H1 (cell line): ENCODE data around the gene ADAMTS17. TPM values are rescaled to one million over a fixed set of nuclear protein-coding genes. Genes with fewer than 3 reads are reported as not detected.

ENCODE experiments used
- CTCF ChIA-PET: fragments of 300-600 bp; sonication (Branson Sonifier 250); formaldehyde crosslinking; loops from one replicate; lab custom pipeline; 2021; ENCODE audit not compliant: partially characterized antibody; lab: Charles Lee
- POLR2A ChIA-PET: fragments of 300-600 bp; sonication (Branson Sonifier 250); formaldehyde crosslinking; loops from one replicate; lab custom pipeline; 2021; ENCODE audit warnings: inconsistent platforms; ENCODE audit not compliant: partially characterized antibody; lab: Charles Lee
- DNase-seq, 2 experiments: peaks; one replicate each; pipeline versions ENCODE4 v3.0.0 to v3.0.0-alpha.2; 2010 to 2022; ENCODE audit warnings: low spot score in 2 of 2, low read depth in 1 of 2, mixed read lengths in 1 of 2
- FAIRE-seq: peaks from 2 replicates; lab custom pipeline; 2011; peaks lifted over from hg19 to GRCh38; lab: Jason Lieb, UNC
- H2AFZ ChIP-seq: 2 replicates; pipeline ENCODE4 v1.8.1; 2012; ENCODE audit warnings: low read length, inconsistent platforms
- H2AK5ac ChIP-seq: 2 replicates; pipeline ENCODE4 v1.6.1; 2013; ENCODE audit warnings: low read depth, low read length
- H2BK120ac ChIP-seq: replicated peaks from 2 replicates; pipeline ENCODE3; 2013; ENCODE audit warnings: low read depth, low read length, inconsistent platforms
- H2BK12ac ChIP-seq: 2 replicates; pipeline ENCODE4 v1.6.1; 2013; ENCODE audit warnings: low read depth, low read length
- H2BK15ac ChIP-seq: 2 replicates; pipeline ENCODE4 v1.6.1; 2013; ENCODE audit warnings: low read length
- H2BK20ac ChIP-seq: 2 replicates; pipeline ENCODE4 v1.6.1; 2013; ENCODE audit warnings: low read length
- H2BK5ac ChIP-seq: 2 replicates; pipeline ENCODE4 v1.6.1; 2013; ENCODE audit warnings: low read depth, low read length
- H3K14ac ChIP-seq: 2 replicates; pipeline ENCODE4 v1.6.1; 2013; ENCODE audit warnings: inconsistent platforms; ENCODE audit not compliant: insufficient read length
- H3K18ac ChIP-seq: 2 replicates; pipeline ENCODE4 v1.6.1; 2013; ENCODE audit warnings: low read length; ENCODE audit errors: extremely low read depth
- H3K23ac ChIP-seq: 2 replicates; pipeline ENCODE4 v1.6.1; 2013; ENCODE audit warnings: inconsistent platforms; ENCODE audit not compliant: insufficient read length
- H3K23me2 ChIP-seq: 2 replicates; pipeline ENCODE4 v1.6.1; 2013; ENCODE audit warnings: low read depth, low read length
- H3K27ac ChIP-seq: 2 replicates; pipeline ENCODE4 v1.6.1; 2011; ENCODE audit warnings: low read depth, low read length, inconsistent platforms
- H3K27me3 ChIP-seq, 4 experiments: replicated peaks in 1 of 4; 1 replicate in 1 of 4; 2 replicates in 3 of 4; pipeline versions ENCODE4 v1.6.1 to v1.8.1; 2011 to 2013; ENCODE audit warnings: low read length in 3 of 4, mild to moderate bottlenecking in 3 of 4, inconsistent platforms in 2 of 4, mixed read lengths in 2 of 4, moderate library complexity in 1 of 4; ENCODE audit not compliant: control insufficient read depth in 3 of 4, insufficient read depth in 3 of 4; ENCODE audit errors: extremely low read depth in 1 of 4
- H3K36me3 ChIP-seq, 4 experiments: 2 replicates each; pipeline versions ENCODE4 v1.6.1 to v1.8.1; 2011 to 2013; ENCODE audit warnings: mild to moderate bottlenecking in 4 of 4, low read length in 3 of 4, moderate library complexity in 2 of 4, control low read depth in 1 of 4, inconsistent platforms in 1 of 4; ENCODE audit not compliant: insufficient read depth in 4 of 4, control insufficient read depth in 2 of 4
- H3K4ac ChIP-seq: replicated peaks from 2 replicates; pipeline ENCODE3; 2013; ENCODE audit warnings: low read length, low read depth, mixed read lengths, inconsistent platforms; ENCODE audit not compliant: insufficient read length
- H3K4me1 ChIP-seq, 4 experiments: replicated peaks in 1 of 4; 1 replicate in 1 of 4; 2 replicates in 3 of 4; pipeline versions ENCODE4 v1.6.1 to v1.8.1; 2011 to 2013; ENCODE audit warnings: low read length in 3 of 4, inconsistent platforms in 2 of 4, mixed read lengths in 1 of 4; ENCODE audit not compliant: insufficient read depth in 4 of 4, control insufficient read depth in 3 of 4
- H3K4me2 ChIP-seq, 2 experiments: 2 replicates each; pipeline versions ENCODE4 v1.6.1 to v1.8.1; 2011 to 2013; ENCODE audit warnings: low read depth in 2 of 2, low read length in 2 of 2, control low read depth in 1 of 2, inconsistent platforms in 1 of 2, mild to moderate bottlenecking in 1 of 2; ENCODE audit not compliant: insufficient read depth in 1 of 2
- H3K4me3 ChIP-seq, 4 experiments: fragments of 200-600, 300-600 bp in 1 of 4; sonication (generic), shearing (Covaris generic), sonication (Bioruptor Twin) in 1 of 4; 2 replicates each; pipeline versions ENCODE4 v1.5.1 to v1.8.1; 2011 to 2016; ENCODE audit warnings: low read length in 4 of 4, low read depth in 3 of 4, control low read depth in 2 of 4, inconsistent platforms in 2 of 4, mild to moderate bottlenecking in 2 of 4, mixed read lengths in 1 of 4, moderate library complexity in 1 of 4; ENCODE audit not compliant: insufficient read depth in 2 of 4; ENCODE audit errors: extremely low read depth in 1 of 4
- H3K56ac ChIP-seq: replicated peaks from 2 replicates; pipeline ENCODE3; 2013; ENCODE audit warnings: low read depth, mild to moderate bottlenecking, mixed read lengths, low read length, inconsistent platforms; ENCODE audit not compliant: insufficient read length
- H3K79me1 ChIP-seq: 2 replicates; pipeline ENCODE4 v1.6.1; 2013; ENCODE audit warnings: low read depth, low read length, control low read depth
- H3K79me2 ChIP-seq, 2 experiments: 2 replicates each; pipeline versions ENCODE4 v1.6.1 to v1.8.1; 2012 to 2013; ENCODE audit warnings: low read length in 2 of 2, mild to moderate bottlenecking in 2 of 2, inconsistent platforms in 1 of 2; ENCODE audit not compliant: insufficient read depth in 2 of 2, control insufficient read depth in 1 of 2
- H3K9ac ChIP-seq, 4 experiments: replicated peaks in 1 of 4; 1 replicate in 1 of 4; 2 replicates in 3 of 4; pipeline versions ENCODE4 v1.6.1 to v1.8.1; 2011 to 2013; ENCODE audit warnings: low read depth in 3 of 4, low read length in 3 of 4, control low read depth in 2 of 4, mild to moderate bottlenecking in 2 of 4, moderate library complexity in 2 of 4, inconsistent platforms in 1 of 4; ENCODE audit errors: extremely low read depth in 1 of 4
- H3K9me3 ChIP-seq, 2 experiments: 2 replicates each; pipeline versions ENCODE4 v1.6.1 to v1.8.1; 2012 to 2013; ENCODE audit warnings: mild to moderate bottlenecking in 2 of 2, moderate library complexity in 2 of 2, control low read depth in 1 of 2, inconsistent platforms in 1 of 2, low read depth in 1 of 2, low read length in 1 of 2, mixed read lengths in 1 of 2; ENCODE audit not compliant: insufficient read depth in 2 of 2
- H4K20me1 ChIP-seq, 2 experiments: replicated peaks in 1 of 2; 2 replicates each; pipeline versions ENCODE3 to v1.8.1; 2011 to 2013; ENCODE audit warnings: inconsistent platforms in 2 of 2, low read length in 2 of 2, mild to moderate bottlenecking in 1 of 2; ENCODE audit not compliant: insufficient read depth in 2 of 2, control insufficient read depth in 1 of 2
- H4K5ac ChIP-seq: 2 replicates; pipeline ENCODE4 v1.6.1; 2013; ENCODE audit warnings: low read length, low read depth, mixed read lengths, inconsistent platforms; ENCODE audit not compliant: insufficient read length
- H4K8ac ChIP-seq: 2 replicates; pipeline ENCODE4 v1.8.0; 2013; ENCODE audit warnings: mild to moderate bottlenecking, moderate library complexity, low read length, inconsistent platforms; ENCODE audit not compliant: insufficient read depth; ENCODE audit errors: extremely low read depth
- H4K91ac ChIP-seq: replicated peaks from 2 replicates; pipeline ENCODE3; 2013; ENCODE audit warnings: low read length, mixed read lengths, inconsistent platforms; ENCODE audit not compliant: insufficient read length
- CBX8 ChIP-seq: fragments of 300-800, 300-1000 bp; sonication (generic); IDR thresholded peaks from 2 replicates; pipeline ENCODE4 v1.7.1; 2016; ENCODE audit warnings: low read depth, low read length, borderline replicate concordance
- CHD1 ChIP-seq: IDR thresholded peaks from 2 replicates; pipeline ENCODE4 v1.6.1; 2012; ENCODE audit warnings: low read depth, low read length, improper control_type of control experiment
- POLR2A ChIP-seq, 2 experiments: IDR thresholded peaks; 1 replicate in 1 of 2; 2 replicates in 1 of 2; pipeline ENCODE4 v1.6.1; 2011; ENCODE audit warnings: low read depth in 2 of 2, low read length in 2 of 2, mild to moderate bottlenecking in 2 of 2; ENCODE audit errors: control extremely low read depth in 1 of 2
- SIRT6 ChIP-seq: IDR thresholded peaks from one replicate; pipeline ENCODE4 v1.7.1; 2012; ENCODE audit warnings: low read length, inconsistent platforms
- SP1 ChIP-seq: IDR thresholded peaks from 2 replicates; pipeline ENCODE4 v1.6.1; 2011; ENCODE audit warnings: low read depth, low read length
- WGBS, 2 experiments: shearing (Covaris generic) in 1 of 2; methylation state at CpG; one replicate each; pipeline versions ENCODE4 v1.1.6 to v1.1.7; 2013 to 2015; ENCODE audit warnings: low lambda C conversion rate in 2 of 2, mixed read lengths in 2 of 2, inconsistent platforms in 1 of 2, low coverage in 1 of 2, missing lambda C conversion rate in 1 of 2; ENCODE audit not compliant: insufficient replicate concordance in 2 of 2, insufficient coverage in 1 of 2, insufficient read length in 1 of 2; ENCODE audit errors: extremely low coverage in 1 of 2, missing lambda C conversion rate in 1 of 2; 5-methylcytosine and 5-hydroxymethylcytosine counted together
- polyA plus RNA-seq, 7 experiments: library from polyadenylated mRNA; depleted of rRNA in 3 of 7; stranded (reverse) in 5 of 7; unstranded in 2 of 7; fragments of >200 nt in 5 of 7; fragments of 200-250 nt in 2 of 7; gene quantifications; 1 replicate in 5 of 7; 2 replicates in 1 of 7; 4 replicates in 1 of 7; pipeline versions ENCODE4 v1.2.1 to v1.2.3, GENCODE V29; 2011 to 2013; ENCODE audit warnings: missing spikeins in 2 of 7, mixed read lengths in 2 of 7
- total RNA-seq: library from RNA; stranded (reverse); fragmentation: NEBNext Ultra II Directional; extraction: Animal tissue kit (Norgen Biotek cat#: 25700); gene quantifications from 2 replicates; pipeline ENCODE4 v1.2.1, GENCODE V29; 2021
- TF ChIP-seq, protein P1 (sequence below): IDR thresholded peaks from 2 replicates; pipeline ENCODE4 v1.6.1; 2012; ENCODE audit warnings: low read length, inconsistent platforms

ADAMTS17 gene
- total and polyA plus RNA-seq, 2 of the 8 experiments (the other 6 are each of a cell fraction or from before 2014, with no cell fraction given): 0.51 to 1.7 TPM

DNA sequence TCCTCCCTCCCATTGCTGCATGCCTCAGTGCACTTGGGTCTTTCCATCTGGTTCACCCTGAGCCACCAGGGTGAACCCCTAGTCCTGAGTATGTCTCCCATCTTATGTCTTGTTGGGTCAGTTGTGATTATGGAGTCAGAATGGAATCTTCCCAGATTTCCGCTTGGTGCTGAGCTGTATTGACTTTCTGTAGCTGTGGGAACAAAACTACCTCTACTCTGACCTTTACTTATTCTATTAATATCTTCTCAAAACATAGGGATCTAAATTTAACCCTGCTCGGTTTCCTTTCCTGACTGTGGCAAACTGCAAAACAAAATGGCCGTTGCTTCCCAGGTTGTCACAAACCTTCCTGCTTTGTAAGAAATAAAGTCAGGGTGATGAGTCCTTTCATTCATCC is 312.7 kb downstream of the ADAMTS17 start:
- H3K9ac ChIP-seq: no peak overlapping the region
- H3K4me3 ChIP-seq: no peak overlapping the region
- H3K23me2 ChIP-seq: no peaks in the 10 kb centered on the region
- no peak overlapping the region for H3K14ac ChIP-seq
- H4K91ac ChIP-seq: no peak overlapping the region
- no peak for DNase-seq
- H2AK5ac ChIP-seq: no peak overlapping the region
- H2BK20ac ChIP-seq: no peak overlapping the region
- no peak overlapping the region for H3K4ac ChIP-seq
- no peak overlapping the region for H2BK15ac ChIP-seq
- CTCF ChIA-PET: no interaction called here
- no peaks in the 10 kb centered on the region for H3K79me1 ChIP-seq
- no peak for FAIRE-seq
- H3K27me3 ChIP-seq: no peaks in the 10 kb centered on the region
- H3K9me3 ChIP-seq: peaks cover 8 to 10% of the 10 kb centered on the region in 2 experiments
- no peak for TF ChIP-seq CBX8
- TF ChIP-seq SP1: no peak
- TF ChIP-seq, protein P1, sequence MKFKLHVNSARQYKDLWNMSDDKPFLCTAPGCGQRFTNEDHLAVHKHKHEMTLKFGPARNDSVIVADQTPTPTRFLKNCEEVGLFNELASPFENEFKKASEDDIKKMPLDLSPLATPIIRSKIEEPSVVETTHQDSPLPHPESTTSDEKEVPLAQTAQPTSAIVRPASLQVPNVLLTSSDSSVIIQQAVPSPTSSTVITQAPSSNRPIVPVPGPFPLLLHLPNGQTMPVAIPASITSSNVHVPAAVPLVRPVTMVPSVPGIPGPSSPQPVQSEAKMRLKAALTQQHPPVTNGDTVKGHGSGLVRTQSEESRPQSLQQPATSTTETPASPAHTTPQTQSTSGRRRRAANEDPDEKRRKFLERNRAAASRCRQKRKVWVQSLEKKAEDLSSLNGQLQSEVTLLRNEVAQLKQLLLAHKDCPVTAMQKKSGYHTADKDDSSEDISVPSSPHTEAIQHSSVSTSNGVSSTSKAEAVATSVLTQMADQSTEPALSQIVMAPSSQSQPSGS: no peak
- TF ChIP-seq SIRT6: no peak
- TF ChIP-seq POLR2A (IDR thresholded peaks at IDR 0.05; ENCODE audit: control extremely low read depth in 1 of 2, low read depth in 2 of 2, low read length in 2 of 2): no peak
- no peak for TF ChIP-seq CHD1
- TF ChIP-seq, all 59 proteins: peak for 0
- Histone ChIP-seq H4K8ac (no peak overlapping the region), H3K56ac (no peak overlapping the region), H3K36me3 (no peaks in the 10 kb centered on the region), H3K79me2 (no peaks in the 10 kb centered on the region), H3K18ac (no peak overlapping the region), H4K5ac (no peak overlapping the region), H2BK120ac (no peak overlapping the region), H3K4me1 (no peaks in the 10 kb centered on the region), H4K20me1 (no peaks in the 10 kb centered on the region), H3K4me2 (no peak overlapping the region), H2BK12ac (no peak overlapping the region), H3K27ac (no peak overlapping the region), H2AFZ (no peak overlapping the region), H2BK5ac (no peak overlapping the region), H3K23ac (no peak overlapping the region)
- POLR2A ChIA-PET: no interaction called here
- WGBS, 2 experiments: 96% methylated on average over 3 of the region's 3 CpGs; no CpG with 5 or more reads in 1 of the 2 experiments
